HEK293 (cell line): ENCODE data around the gene C1orf210.
A peak's percentile ranks its signal among the peaks of the same experiment; 100 is the strongest.

Experiments
- CTCF ChIA-PET: fragments of 350-600 bp; formaldehyde crosslinking; extraction: SDS; loops from one replicate; lab custom pipeline; 2021; ENCODE audit warnings: antibody characterized with exemption; lab: Yijun Ruan, JAX
- POLR2A ChIA-PET: fragments of 300-600 bp; formaldehyde crosslinking; extraction: SDS; loops from one replicate; lab custom pipeline; 2020; ENCODE audit warnings: antibody characterized with exemption, inconsistent platforms; lab: Yijun Ruan, JAX
- H3K27ac ChIP-seq: fragments of 200-500 bp; sonication (Bioruptor generic); 2 replicates; pipeline ENCODE4 v1.5.1; 2014; ENCODE audit warnings: low read depth, low read length, control low read depth, inconsistent platforms; ENCODE audit errors: extremely low read depth
- H3K36me3 ChIP-seq, 2 experiments: fragments of 200-500 bp in 1 of 2; sonication (Bioruptor generic) in 1 of 2; 1 replicate in 1 of 2; 2 replicates in 1 of 2; pipeline ENCODE4 v1.5.1; 2014 to 2017; ENCODE audit warnings: inconsistent platforms in 2 of 2, low read length in 2 of 2; ENCODE audit not compliant: control insufficient read depth in 2 of 2, insufficient read depth in 1 of 2
- H3K4me1 ChIP-seq: fragments of 200-500 bp; sonication (Bioruptor generic); 2 replicates; pipeline ENCODE4 v1.5.1; 2014; ENCODE audit warnings: mild to moderate bottlenecking, low read length, inconsistent platforms; ENCODE audit not compliant: control insufficient read depth, insufficient read depth
- H3K4me3 ChIP-seq: 2 replicates; pipeline ENCODE4 v1.5.1; 2011; ENCODE audit warnings: low read depth, mild to moderate bottlenecking, control low read depth, low read length, moderate library complexity
- H3K9me3 ChIP-seq: fragments of 200-500 bp; sonication (Bioruptor generic); 2 replicates; pipeline ENCODE4 v1.5.1; 2014; ENCODE audit warnings: low read depth, low read length, inconsistent platforms; ENCODE audit not compliant: control insufficient read depth, insufficient read depth
- EGR2 ChIP-seq: fragments of 450-650 bp; formaldehyde crosslinking; IDR thresholded peaks from 2 replicates; pipeline ENCODE4 v1.5.1; 2016; ENCODE audit warnings: low read depth, missing biosample characterization, missing genetic modification characterization
- KLF1 ChIP-seq: fragments of 450-650 bp; formaldehyde crosslinking; IDR thresholded peaks from 2 replicates; pipeline ENCODE4 v1.5.1; 2016; ENCODE audit warnings: missing biosample characterization, missing genetic modification characterization
- SP2 ChIP-seq: fragments of 450-650 bp; formaldehyde crosslinking; IDR thresholded peaks from 2 replicates; pipeline ENCODE4 v1.5.1; 2016; ENCODE audit warnings: missing biosample characterization, missing genetic modification characterization
- WT1 ChIP-seq: fragments of 450-650 bp; formaldehyde crosslinking; IDR thresholded peaks from 2 replicates; pipeline ENCODE4 v1.5.1; 2016; ENCODE audit warnings: missing biosample characterization, missing genetic modification characterization
- ZEB2 ChIP-seq: fragments of 450-650 bp; formaldehyde crosslinking; IDR thresholded peaks from 2 replicates; pipeline ENCODE4 v1.5.1; 2016; ENCODE audit warnings: missing biosample characterization, missing genetic modification characterization
- ZFHX2 ChIP-seq: fragments of 450-650 bp; formaldehyde crosslinking; conservative IDR thresholded peaks from 2 replicates; pipeline ENCODE4 v1.5.1; 2016; ENCODE audit warnings: missing biosample characterization, missing genetic modification characterization
- ZFP37 ChIP-seq: fragments of 450-650 bp; formaldehyde crosslinking; IDR thresholded peaks from 2 replicates; pipeline ENCODE4 v1.5.1; 2016; ENCODE audit warnings: missing biosample characterization, missing genetic modification characterization
- ZNF121 ChIP-seq: fragments of 450-650 bp; formaldehyde crosslinking; IDR thresholded peaks from 2 replicates; pipeline ENCODE4 v1.5.1; 2016; ENCODE audit warnings: missing biosample characterization, missing genetic modification characterization
- ZNF202 ChIP-seq: fragments of 450-650 bp; formaldehyde crosslinking; IDR thresholded peaks from 2 replicates; pipeline ENCODE4 v1.5.1; 2016; ENCODE audit warnings: missing biosample characterization, missing genetic modification characterization, borderline replicate concordance
- ZNF266 ChIP-seq: fragments of 450-650 bp; formaldehyde crosslinking; IDR thresholded peaks from 2 replicates; pipeline ENCODE4 v1.5.1; 2016; ENCODE audit warnings: missing biosample characterization, missing genetic modification characterization, low read depth
- ZNF433 ChIP-seq: fragments of 450-650 bp; formaldehyde crosslinking; IDR thresholded peaks from 2 replicates; pipeline ENCODE4 v1.5.1; 2016; ENCODE audit warnings: missing biosample characterization, missing genetic modification characterization, low read depth
- ZNF585B ChIP-seq: fragments of 450-650 bp; formaldehyde crosslinking; IDR thresholded peaks from 2 replicates; pipeline ENCODE4 v1.5.1; 2016; ENCODE audit warnings: missing biosample characterization, missing genetic modification characterization
- ZNF596 ChIP-seq: fragments of 450-650 bp; IDR thresholded peaks from 2 replicates; pipeline ENCODE4 v1.5.0; 2018; ENCODE audit warnings: missing biosample characterization, mild to moderate bottlenecking, missing genetic modification characterization, moderate library complexity
- ZNF777 ChIP-seq: fragments of 450-650 bp; formaldehyde crosslinking; IDR thresholded peaks from 2 replicates; pipeline ENCODE4 v1.5.1; 2017; ENCODE audit warnings: missing biosample characterization, missing genetic modification characterization, borderline replicate concordance
- TF ChIP-seq, protein P1 (sequence below): fragments of 450-650 bp; formaldehyde crosslinking; conservative IDR thresholded peaks from 2 replicates; pipeline ENCODE4 v1.5.1; 2016; ENCODE audit warnings: low read depth, missing biosample characterization, missing genetic modification characterization
- TF ChIP-seq, protein P2 (sequence below): fragments of 450-650 bp; formaldehyde crosslinking; IDR thresholded peaks from 2 replicates; pipeline ENCODE4 v1.5.1; 2016; ENCODE audit warnings: missing biosample characterization, missing genetic modification characterization

Gene C1orf210

GRCh38 chr1:43304771-43305300 lies 19.5 kb upstream of the C1orf210 start:
- no peak for TF ChIP-seq ZNF202
- no peak for TF ChIP-seq KLF1 (tag by site-specific recombination)
- TF ChIP-seq ZNF433 (tag by site-specific recombination) = no peak
- no peak for TF ChIP-seq ZFP37
- TF ChIP-seq ZNF777 (tag by site-specific recombination) = no peak
- TF ChIP-seq ZFHX2 (tag by site-specific recombination) = peak; percentile 21; the same call in 1 of the 2 replicates
- TF ChIP-seq, all 188 proteins: peak for 1
- ChIA-PET POLR2A (no interaction called here), CTCF (no interaction called here)
- Histone ChIP-seq H3K36me3 (no peaks in the 10 kb centered on the region), H3K4me1 (no peaks in the 10 kb centered on the region), H3K27ac (no peak overlapping the region), H3K9me3 (no peaks in the 10 kb centered on the region), H3K4me3 (no peak overlapping the region)

GRCh38 chr1:43304314-43304681 lies 18.9 kb upstream of the C1orf210 start:
- Histone ChIP-seq H3K27ac (no peak overlapping the region), H3K36me3 (no peaks in the 10 kb centered on the region), H3K4me3 (no peak overlapping the region), H3K4me1 (no peaks in the 10 kb centered on the region), H3K9me3 (no peaks in the 10 kb centered on the region)
- TF ChIP-seq, protein P1, sequence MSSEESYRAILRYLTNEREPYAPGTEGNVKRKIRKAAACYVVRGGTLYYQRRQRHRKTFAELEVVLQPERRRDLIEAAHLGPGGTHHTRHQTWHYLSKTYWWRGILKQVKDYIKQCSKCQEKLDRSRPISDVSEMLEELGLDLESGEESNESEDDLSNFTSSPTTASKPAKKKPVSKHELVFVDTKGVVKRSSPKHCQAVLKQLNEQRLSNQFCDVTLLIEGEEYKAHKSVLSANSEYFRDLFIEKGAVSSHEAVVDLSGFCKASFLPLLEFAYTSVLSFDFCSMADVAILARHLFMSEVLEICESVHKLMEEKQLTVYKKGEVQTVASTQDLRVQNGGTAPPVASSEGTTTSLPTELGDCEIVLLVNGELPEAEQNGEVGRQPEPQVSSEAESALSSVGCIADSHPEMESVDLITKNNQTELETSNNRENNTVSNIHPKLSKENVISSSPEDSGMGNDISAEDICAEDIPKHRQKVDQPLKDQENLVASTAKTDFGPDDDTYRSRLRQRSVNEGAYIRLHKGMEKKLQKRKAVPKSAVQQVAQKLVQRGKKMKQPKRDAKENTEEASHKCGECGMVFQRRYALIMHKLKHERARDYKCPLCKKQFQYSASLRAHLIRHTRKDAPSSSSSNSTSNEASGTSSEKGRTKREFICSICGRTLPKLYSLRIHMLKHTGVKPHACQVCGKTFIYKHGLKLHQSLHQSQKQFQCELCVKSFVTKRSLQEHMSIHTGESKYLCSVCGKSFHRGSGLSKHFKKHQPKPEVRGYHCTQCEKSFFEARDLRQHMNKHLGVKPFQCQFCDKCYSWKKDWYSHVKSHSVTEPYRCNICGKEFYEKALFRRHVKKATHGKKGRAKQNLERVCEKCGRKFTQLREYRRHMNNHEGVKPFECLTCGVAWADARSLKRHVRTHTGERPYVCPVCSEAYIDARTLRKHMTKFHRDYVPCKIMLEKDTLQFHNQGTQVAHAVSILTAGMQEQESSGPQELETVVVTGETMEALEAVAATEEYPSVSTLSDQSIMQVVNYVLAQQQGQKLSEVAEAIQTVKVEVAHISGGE (tag by site-specific recombination) = no peak
- TF ChIP-seq ZEB2 (tag by site-specific recombination) = no peak
- ChIA-PET POLR2A (interaction anchor here (1.0 kb wide), 1 partner anchor 54 kb away, joined by 3 read pairs; no protein-coding TSS in a partner anchor), CTCF (interaction anchor here (0.6 to 0.7 kb wide), 2 partner anchors 50 to 116 kb away, joined by 3 read pairs; no protein-coding TSS in a partner anchor)

GRCh38 chr1:43303471-43304313 lies 18.3 kb upstream of the C1orf210 start:
- POLR2A ChIA-PET = interaction anchor here (1.0 kb wide), 1 partner anchor 55 kb away, joined by 3 read pairs; no protein-coding TSS in a partner anchor
- TF ChIP-seq ZNF585B (peak; percentile 63), ZNF596 (tag by site-specific recombination) (no peak), ZNF121 (tag by site-specific recombination) (peak; percentile 95)
- TF ChIP-seq, all 188 proteins: peak for 2
- no peaks in the 10 kb centered on the region for H3K9me3 ChIP-seq
- no peaks in the 10 kb centered on the region for H3K4me1 ChIP-seq
- H3K36me3 ChIP-seq = no peaks in the 10 kb centered on the region
- no peak overlapping the region for H3K27ac ChIP-seq
- H3K4me3 ChIP-seq = no peak overlapping the region
- CTCF ChIA-PET = interaction anchor here (0.6 to 1.0 kb wide), 5 partner anchors 10 to 117 kb away, joined by 3 to 4 read pairs (median 3); no protein-coding TSS in a partner anchor

DNA sequence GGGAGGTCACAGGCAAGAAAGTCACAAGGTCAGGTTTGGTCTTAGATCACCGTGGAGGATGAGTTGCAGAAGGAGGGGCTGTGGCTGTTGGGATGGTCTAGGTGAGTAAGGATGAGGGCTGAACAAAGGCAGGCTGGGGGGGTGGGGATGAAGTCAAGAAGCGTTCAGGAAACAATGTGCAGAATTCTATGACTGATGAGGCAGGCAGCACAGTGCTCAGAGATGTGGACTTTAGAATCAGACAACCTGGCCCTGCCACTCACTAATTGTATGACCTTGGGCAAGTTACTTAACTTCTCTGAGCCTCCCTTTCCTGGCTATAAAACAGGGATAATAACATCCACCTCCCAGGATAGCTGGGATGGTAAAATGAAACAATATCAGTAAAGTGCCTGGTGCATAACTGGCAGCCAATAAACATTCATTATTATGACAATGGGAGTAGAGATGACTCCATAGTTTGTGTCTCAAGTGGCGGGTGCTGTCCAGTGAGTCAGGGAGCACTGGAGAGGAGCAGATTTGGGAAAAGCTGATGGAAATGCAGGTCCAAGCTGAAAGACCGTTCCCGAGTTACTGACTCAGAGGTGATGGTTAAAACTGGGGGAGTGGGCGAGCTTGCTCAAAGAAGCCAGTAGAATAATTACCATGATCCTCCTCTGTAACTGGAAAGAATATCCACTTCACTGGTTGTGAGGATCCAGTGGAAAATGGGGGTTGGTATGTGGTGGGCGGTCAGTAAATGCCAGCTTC lies 17.5 kb upstream of the C1orf210 start:
- Histone ChIP-seq H3K36me3 (no peaks in the 10 kb centered on the region), H3K4me3 (no peak overlapping the region), H3K9me3 (no peaks in the 10 kb centered on the region), H3K27ac (no peak overlapping the region), H3K4me1 (no peaks in the 10 kb centered on the region)
- TF ChIP-seq ZFHX2 (tag by site-specific recombination) (peak; percentile 93), ZNF266 (no peak), SP2 (tag by site-specific recombination) (no peak), EGR2 (tag by site-specific recombination) (peak; percentile 90), WT1 (tag by site-specific recombination) (peak; percentile 66; the same call in 1 of the 2 replicates)
- TF ChIP-seq, protein P2, sequence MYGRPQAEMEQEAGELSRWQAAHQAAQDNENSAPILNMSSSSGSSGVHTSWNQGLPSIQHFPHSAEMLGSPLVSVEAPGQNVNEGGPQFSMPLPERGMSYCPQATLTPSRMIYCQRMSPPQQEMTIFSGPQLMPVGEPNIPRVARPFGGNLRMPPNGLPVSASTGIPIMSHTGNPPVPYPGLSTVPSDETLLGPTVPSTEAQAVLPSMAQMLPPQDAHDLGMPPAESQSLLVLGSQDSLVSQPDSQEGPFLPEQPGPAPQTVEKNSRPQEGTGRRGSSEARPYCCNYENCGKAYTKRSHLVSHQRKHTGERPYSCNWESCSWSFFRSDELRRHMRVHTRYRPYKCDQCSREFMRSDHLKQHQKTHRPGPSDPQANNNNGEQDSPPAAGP (tag by site-specific recombination) = peak; percentile 54; the same call in 1 of the 2 replicates
- POLR2A ChIA-PET = interaction anchor here (1.0 kb wide), 1 partner anchor 55 kb away, joined by 3 read pairs; no protein-coding TSS in a partner anchor
- CTCF ChIA-PET = interaction anchor here (0.6 to 1.0 kb wide), 3 partner anchors 9 to 65 kb away, joined by 3 to 4 read pairs (median 3); no protein-coding TSS in a partner anchor
